Measurements from ENCODE around the gene RRP1. TPM values are rescaled to one million over a fixed set of nuclear protein-coding genes. Genes with fewer than 3 reads are reported as not detected.

RRP1 gene
- total and polyA plus RNA-seq, 2 of the 13 experiments (the other 11 are each of a cell fraction or from before 2014, with no cell fraction given), result 20.1 to 35.1 TPM

DNA sequence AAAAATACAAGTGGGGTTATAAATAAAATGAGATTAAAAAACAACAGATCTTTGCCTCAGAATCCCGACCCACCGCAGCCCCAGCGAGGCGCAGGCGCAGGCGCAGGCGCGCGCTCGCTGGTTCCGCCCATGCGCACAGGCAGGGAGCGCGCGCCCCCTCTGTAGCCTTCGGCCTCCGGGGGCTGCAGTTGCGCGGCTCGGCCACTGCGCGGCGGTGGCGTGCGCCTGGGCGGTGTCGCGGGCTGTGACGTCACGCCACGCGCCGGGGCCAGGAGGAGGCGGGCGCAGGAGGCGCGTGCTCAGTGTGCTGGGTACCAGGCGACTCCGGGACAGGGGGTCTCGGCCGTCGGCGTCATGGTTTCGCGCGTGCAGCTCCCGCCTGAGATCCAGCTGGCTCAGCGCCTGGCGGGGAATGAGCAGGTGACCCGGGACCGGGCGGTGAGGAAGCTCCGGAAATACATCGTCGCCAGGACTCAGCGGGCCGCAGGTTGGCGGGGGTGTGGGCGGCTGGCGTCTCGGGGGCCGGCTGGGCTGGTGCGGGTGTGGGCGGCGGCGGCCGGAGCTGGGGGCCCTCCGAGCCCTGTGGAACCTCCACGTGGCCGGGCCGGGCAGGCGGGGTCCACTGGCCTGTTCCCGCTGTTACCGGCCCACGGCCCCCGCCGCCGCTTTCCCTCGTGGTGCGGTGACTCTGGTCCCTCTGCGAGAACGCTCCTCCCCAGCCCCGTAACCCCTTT is at the start of gene RRP1 (continued):
- no peak for TF ChIP-seq ZNF503 (CRISPR knock-in tag; IDR thresholded peaks at IDR 0.05)
- TF ChIP-seq EED (CRISPR knock-in tag; IDR thresholded peaks at IDR 0.05), result 0 out of 2 replicates have a peak, but pooled peaks have one; percentile 69
- peak; percentile 80; the same call in 1 of the 2 replicates for TF ChIP-seq ZNF441 (CRISPR knock-in tag; IDR thresholded peaks at IDR 0.05; ENCODE audit: borderline replicate concordance)
- no peak for TF ChIP-seq ZEB1 (IDR thresholded peaks at IDR 0.05; ENCODE audit: insufficient replicate concordance, low read depth)
- TF ChIP-seq, protein P1, sequence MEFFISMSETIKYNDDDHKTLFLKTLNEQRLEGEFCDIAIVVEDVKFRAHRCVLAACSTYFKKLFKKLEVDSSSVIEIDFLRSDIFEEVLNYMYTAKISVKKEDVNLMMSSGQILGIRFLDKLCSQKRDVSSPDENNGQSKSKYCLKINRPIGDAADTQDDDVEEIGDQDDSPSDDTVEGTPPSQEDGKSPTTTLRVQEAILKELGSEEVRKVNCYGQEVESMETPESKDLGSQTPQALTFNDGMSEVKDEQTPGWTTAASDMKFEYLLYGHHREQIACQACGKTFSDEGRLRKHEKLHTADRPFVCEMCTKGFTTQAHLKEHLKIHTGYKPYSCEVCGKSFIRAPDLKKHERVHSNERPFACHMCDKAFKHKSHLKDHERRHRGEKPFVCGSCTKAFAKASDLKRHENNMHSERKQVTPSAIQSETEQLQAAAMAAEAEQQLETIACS (CRISPR knock-in tag; IDR thresholded peaks at IDR 0.05), result peak; percentile 96
- TF ChIP-seq, protein P2, sequence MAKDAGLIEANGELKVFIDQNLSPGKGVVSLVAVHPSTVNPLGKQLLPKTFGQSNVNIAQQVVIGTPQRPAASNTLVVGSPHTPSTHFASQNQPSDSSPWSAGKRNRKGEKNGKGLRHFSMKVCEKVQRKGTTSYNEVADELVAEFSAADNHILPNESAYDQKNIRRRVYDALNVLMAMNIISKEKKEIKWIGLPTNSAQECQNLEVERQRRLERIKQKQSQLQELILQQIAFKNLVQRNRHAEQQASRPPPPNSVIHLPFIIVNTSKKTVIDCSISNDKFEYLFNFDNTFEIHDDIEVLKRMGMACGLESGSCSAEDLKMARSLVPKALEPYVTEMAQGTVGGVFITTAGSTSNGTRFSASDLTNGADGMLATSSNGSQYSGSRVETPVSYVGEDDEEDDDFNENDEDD (CRISPR knock-in tag; IDR thresholded peaks at IDR 0.05; ENCODE audit: borderline replicate concordance), result peak; percentile 91
- TF ChIP-seq NFIC (IDR thresholded peaks at IDR 0.05; ENCODE audit: low read length), result no peak
- TF ChIP-seq FOXC1 (CRISPR knock-in tag; IDR thresholded peaks at IDR 0.05; ENCODE audit: borderline replicate concordance), result peak; percentile 85; the same call in 1 of the 2 replicates
- no peak for TF ChIP-seq ZNF550 (CRISPR knock-in tag; IDR thresholded peaks at IDR 0.05; ENCODE audit: borderline replicate concordance)
- TF ChIP-seq ZSCAN22 (CRISPR knock-in tag; IDR thresholded peaks at IDR 0.05), result no peak
- peak; percentile 38; the same call in 1 of the 2 replicates for TF ChIP-seq PAXIP1 (CRISPR knock-in tag; conservative IDR thresholded peaks at IDR 0.05)
- no peak for TF ChIP-seq ZNF367 (CRISPR knock-in tag; IDR thresholded peaks at IDR 0.05; ENCODE audit: borderline replicate concordance)
- peak; percentile 96 for TF ChIP-seq MXI1 (IDR thresholded peaks at IDR 0.05; ENCODE audit: borderline replicate concordance, low read depth, low read length)
- peak; percentile 92 for TF ChIP-seq PHF20 (CRISPR knock-in tag; IDR thresholded peaks at IDR 0.05)
- no peak; the same call in 1 of the 2 replicates for TF ChIP-seq ZNF446 (CRISPR knock-in tag; IDR thresholded peaks at IDR 0.05)
- TF ChIP-seq ZNF501 (CRISPR knock-in tag; IDR thresholded peaks at IDR 0.05), result no peak; the same call in 1 of the 2 replicates
- TF ChIP-seq MZF1 (CRISPR knock-in tag; IDR thresholded peaks at IDR 0.05; ENCODE audit: borderline replicate concordance), result no peak
- peak; percentile 85 for TF ChIP-seq TBX2 (CRISPR knock-in tag; IDR thresholded peaks at IDR 0.05; ENCODE audit: borderline replicate concordance)
